KG1 (cell line): ENCODE data around the gene CNNM3.

ENCODE experiments used
- DNase-seq: peaks from one replicate; lab custom pipeline; 2025; lab: John Stamatoyannopoulos, UW

The CNNM3 gene

GRCh38 chr2:96816836-96817702 is 1.0 kb downstream of the CNNM3 start:
- no peak for DNase-seq

DNA sequence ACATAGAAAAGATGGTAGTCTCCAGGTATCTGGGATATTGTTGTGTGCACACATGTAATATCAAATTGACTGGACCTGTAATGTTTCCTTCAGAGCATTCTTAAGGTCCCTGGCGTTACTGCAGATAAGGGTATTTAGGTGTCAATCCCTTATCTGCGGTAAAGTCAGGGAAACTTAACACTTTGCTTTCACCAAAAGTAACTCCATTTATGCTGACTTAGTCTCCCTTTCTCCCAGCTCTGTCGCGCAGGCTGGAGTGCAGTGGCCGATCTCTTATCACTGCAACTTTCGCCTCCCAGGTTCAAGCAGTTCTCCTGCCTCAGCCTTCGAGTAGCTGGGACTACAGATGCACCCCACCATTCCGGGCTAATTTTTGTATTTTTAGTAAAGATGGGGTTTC is 1.8 kb downstream of the CNNM3 start:
- no peak for DNase-seq

DNA sequence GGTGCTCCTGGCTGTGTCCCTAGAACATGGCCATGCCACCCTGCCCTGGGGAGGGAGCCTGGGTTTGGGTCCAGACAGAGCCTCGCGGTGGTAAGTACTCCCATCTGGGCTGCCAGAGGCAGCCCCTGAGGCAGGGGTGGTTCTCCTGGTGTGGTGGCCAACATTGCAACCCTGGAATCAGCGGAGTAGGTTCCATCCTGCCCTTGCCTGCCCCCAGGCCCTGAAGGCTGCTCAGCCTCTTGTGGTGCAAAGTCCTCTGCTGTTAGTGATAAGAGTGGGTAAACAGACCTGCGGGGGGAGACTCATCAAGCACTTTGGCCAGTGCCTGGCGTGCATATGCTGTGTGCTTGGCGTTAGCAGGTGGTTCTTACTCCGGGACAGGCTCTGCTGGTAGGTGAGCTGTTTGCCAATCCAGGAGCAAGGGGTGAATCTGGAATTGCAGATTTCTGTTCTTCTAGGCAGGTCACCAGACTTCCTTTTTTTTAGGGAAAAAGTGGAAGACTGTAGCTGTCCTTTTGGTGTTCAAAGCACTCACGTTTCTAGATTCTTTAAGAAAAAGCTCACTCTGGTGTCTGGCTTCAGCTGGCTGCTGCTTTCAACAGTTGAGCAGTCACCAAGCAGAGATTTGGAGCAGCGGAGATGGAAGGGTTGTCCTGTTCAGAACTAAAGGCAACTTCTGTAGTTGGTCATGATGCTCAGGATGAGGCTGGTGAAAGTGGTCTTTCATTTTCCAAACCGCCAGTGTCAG is 3.2 kb downstream of the CNNM3 start:
- no peak for DNase-seq

GRCh38 chr2:96819876-96820511 is 3.9 kb downstream of the CNNM3 start:
- DNase-seq: no peak

- no peak for DNase-seq
Measured at GRCh38 chr2:96821113-96821675, 5.1 kb downstream of the CNNM3 start.

- DNase-seq: no peak
Measured at GRCh38 chr2:96822786-96823185, 6.7 kb downstream of the CNNM3 start.

DNA sequence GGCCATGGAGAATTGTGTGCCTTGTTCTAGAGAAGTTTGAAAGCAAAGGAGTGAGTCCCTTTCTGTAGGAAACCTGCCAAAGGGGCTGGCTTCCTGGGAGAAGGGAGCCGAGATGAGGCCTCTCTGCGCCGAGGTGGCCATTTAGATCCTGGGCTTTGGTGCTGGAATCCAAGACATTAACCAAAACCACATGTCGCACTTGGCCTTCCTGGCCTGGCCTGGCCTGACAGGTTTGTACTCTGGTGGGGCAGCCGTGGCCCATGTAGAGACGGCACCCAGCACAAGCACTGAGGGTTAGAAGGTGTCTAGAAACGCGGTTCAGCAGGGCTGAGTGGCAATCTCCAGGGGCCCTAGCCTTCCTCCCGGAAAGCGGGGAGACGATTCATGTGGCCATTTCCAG is 7.1 kb downstream of the CNNM3 start:
- DNase-seq: no peak

- no peak for DNase-seq
Measured at GRCh38 chr2:96824079-96824870, 8.2 kb downstream of the CNNM3 start.

GRCh38 chr2:96825057-96825456 is 9.0 kb downstream of the CNNM3 start:
- DNase-seq: no peak

- no peak for DNase-seq
Measured at GRCh38 chr2:96826546-96827278, 10.6 kb downstream of the CNNM3 start.

GRCh38 chr2:96828436-96828835 is 12.4 kb downstream of the CNNM3 start:
- no peak for DNase-seq

DNA sequence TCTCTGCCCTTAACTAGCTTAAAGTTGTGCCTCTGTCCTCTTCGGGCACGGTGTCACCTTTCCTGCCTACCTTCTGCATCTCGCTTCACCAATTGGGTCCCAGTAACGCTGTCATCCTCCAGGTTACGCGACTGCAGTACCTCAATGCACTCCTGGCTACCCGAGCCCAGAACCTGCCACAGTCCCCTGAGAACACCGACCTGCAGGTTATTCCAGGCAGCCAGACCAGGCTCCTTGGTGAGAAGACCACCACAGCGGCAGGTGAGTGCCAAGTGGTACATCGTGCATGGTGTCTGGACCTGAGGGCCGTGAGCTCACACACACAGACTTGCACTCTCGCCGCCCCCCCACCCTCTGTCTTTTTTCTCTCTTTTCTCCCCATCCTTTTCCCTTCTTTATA is 12.8 kb downstream of the CNNM3 start:
- DNase-seq: no peak

DNA sequence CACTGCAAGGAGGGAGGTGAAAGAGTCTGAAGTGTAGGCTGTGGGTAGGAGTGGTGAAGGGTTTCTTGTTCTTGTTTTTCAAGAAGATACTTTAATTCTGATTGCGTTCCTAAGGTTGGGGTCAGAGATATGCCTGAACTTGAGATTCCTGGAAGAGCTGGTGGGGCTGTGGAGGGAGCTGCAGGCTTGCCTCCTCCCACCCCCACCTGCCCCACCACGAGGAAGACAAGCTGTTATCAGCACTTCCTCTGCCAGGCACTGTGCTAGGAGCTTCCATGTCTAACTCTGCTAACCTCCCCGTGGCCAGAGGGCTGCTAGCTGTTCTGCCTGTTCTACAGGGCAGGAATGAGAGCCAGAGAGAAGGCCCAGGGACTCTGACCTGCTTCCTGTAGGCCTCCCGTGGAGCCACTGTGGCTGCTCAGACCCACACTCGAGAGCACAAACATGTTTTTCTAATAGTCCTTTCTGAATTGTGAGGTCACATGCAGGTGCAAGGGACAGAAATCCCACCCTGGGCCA is 14.0 kb downstream of the CNNM3 start:
- DNase-seq: no peak

DNA sequence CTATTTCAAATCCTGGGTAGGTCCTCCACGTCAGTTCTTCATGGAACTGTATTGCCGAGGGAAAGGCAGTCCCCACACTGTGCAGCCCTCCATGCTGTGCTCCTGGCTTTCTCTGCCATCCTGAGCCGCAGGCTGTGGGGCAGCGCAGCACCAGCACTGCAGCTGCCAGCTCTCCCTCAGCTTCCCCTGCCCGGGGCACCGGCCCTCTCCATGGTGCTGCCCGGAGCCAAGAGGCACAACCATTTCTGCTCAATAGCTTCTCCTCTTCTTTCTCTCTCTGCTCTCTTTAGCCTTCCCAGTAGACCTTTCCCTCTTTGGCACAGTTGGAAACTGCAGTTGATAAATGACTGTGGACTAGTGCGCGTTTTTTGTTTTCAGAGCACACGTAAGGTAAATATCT is 15.6 kb downstream of the CNNM3 start:
- DNase-seq: no peak

GRCh38 chr2:96832408-96832753 is 16.3 kb downstream of the CNNM3 start:
- DNase-seq: no peak

DNA sequence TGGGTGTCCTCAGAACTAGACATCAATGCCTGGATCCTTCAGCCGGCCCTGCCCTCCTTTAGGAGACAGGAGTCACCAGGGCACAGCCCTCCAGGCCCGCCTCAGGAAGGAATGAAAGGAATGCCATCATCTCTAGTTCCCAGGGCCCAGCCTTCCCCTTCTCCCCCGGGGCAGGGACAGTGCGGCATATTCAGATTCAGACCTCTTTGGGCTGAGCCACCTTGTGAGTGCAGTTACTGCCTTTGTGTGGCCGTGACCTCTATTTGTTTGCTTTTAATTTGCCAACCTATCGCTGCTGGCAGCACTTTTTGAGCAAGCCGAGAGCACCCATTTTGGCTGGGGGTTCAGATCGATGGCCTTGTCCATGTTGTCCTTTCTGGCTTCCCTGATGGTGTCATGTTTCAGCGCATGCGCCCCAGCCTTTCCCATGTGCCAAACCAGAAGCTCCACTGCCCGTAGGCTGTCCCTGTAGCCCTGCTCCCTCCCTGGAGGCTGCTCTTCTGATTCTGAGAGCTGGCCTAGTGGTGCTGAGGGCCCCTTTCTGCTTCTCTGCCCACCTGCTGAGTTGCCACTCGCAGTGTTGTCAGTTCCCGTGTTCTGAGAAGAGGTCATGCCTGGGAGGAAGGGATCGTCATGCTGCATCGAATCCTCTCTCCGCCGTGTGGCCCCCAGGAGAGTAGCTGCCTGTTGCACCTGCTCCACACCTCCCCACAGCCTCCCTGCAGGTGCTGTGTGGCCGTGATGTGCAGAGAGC is 16.9 kb downstream of the CNNM3 start:
- DNase-seq: no peak

GRCh38 chr2:96835830-96836229 is 19.8 kb downstream of the CNNM3 start:
- no peak for DNase-seq

- no peak for DNase-seq
Measured at GRCh38 chr2:96837575-96837974, 21.5 kb downstream of the CNNM3 start.

- DNase-seq: no peak
Measured at GRCh38 chr2:96838345-96839292, 22.6 kb downstream of the CNNM3 start.
